Endothelial cell of umbilical vein (primary cell): ENCODE measurements around the gene KCNAB2. TPM values are rescaled to one million over a fixed set of nuclear protein-coding genes. Genes with fewer than 3 reads are reported as not detected.

Source experiments
- BruUV-seq: library from RNA; stranded (reverse); fragments of 400-500 nt; replicated peaks from 2 replicates; lab custom pipeline; 2021; lab: Mats Ljungman, UMichigan
- CTCF ChIA-PET: fragments of 300-600, 350-600 bp; sonication (Branson Sonifier 250); formaldehyde crosslinking; loops from one replicate; lab custom pipeline; 2021; ENCODE audit warnings: antibody characterized with exemption, inconsistent platforms; lab: Charles Lee
- POLR2A ChIA-PET: fragments of 300-600, 350-600 bp; sonication (Branson Sonifier 250); formaldehyde crosslinking; loops from one replicate; lab custom pipeline; 2021; ENCODE audit warnings: antibody characterized with exemption, inconsistent platforms; lab: Charles Lee
- DNase-seq: peaks from one replicate; pipeline ENCODE4 v3.0.0-alpha.2; 2011; ENCODE audit warnings: low read depth, low spot score
- FAIRE-seq: peaks from 2 replicates; lab custom pipeline; 2011; peaks lifted over from hg19 to GRCh38; lab: Jason Lieb, UNC
- H2AFZ ChIP-seq: 2 replicates; pipeline ENCODE4 v1.6.0; 2012; ENCODE audit warnings: low read depth, low read length, control low read depth, inconsistent platforms
- H3K27ac ChIP-seq: 2 replicates; pipeline ENCODE4 v1.5.1; 2011; ENCODE audit warnings: low read depth, mild to moderate bottlenecking, control low read depth, low read length, moderate library complexity; ENCODE audit not compliant: insufficient read depth
- H3K27me3 ChIP-seq, 2 experiments: 2 replicates each; pipeline versions ENCODE4 v1.6.0 to v1.6.1; 2011; ENCODE audit warnings: low read length in 2 of 2, mixed read lengths in 1 of 2; ENCODE audit not compliant: control insufficient read depth in 2 of 2, insufficient read depth in 2 of 2
- H3K36me3 ChIP-seq, 2 experiments: 2 replicates in 1 of 2; 3 replicates in 1 of 2; pipeline ENCODE4 v1.5.1; 2011; ENCODE audit warnings: low read length in 2 of 2, mild to moderate bottlenecking in 1 of 2, moderate library complexity in 1 of 2; ENCODE audit not compliant: control insufficient read depth in 2 of 2, insufficient read depth in 2 of 2; ENCODE audit errors: extremely low read depth in 1 of 2
- H3K4me1 ChIP-seq: 3 replicates; pipeline ENCODE4 v1.5.1; 2011; ENCODE audit warnings: mild to moderate bottlenecking, low read length; ENCODE audit not compliant: control insufficient read depth, insufficient read depth; ENCODE audit errors: extremely low read depth
- H3K4me2 ChIP-seq: 2 replicates; pipeline ENCODE4 v1.6.1; 2011; ENCODE audit warnings: low read length, control low read depth, mixed read lengths; ENCODE audit not compliant: insufficient read depth
- H3K4me3 ChIP-seq, 3 experiments: fragments of 200-600 bp in 1 of 3; sonication (generic), shearing (Covaris generic) in 1 of 3; replicated peaks in 1 of 3; 2 replicates each; pipeline ENCODE4 v1.5.1; 2011 to 2016; ENCODE audit warnings: control low read depth in 3 of 3, low read length in 3 of 3, mild to moderate bottlenecking in 2 of 3, inconsistent platforms in 1 of 3, low read depth in 1 of 3, moderate library complexity in 1 of 3; ENCODE audit not compliant: insufficient read depth in 1 of 3
- H3K79me2 ChIP-seq: 2 replicates; pipeline ENCODE4 v1.6.0; 2012; ENCODE audit warnings: low read length, inconsistent platforms; ENCODE audit not compliant: control insufficient read depth, insufficient read depth
- H3K9ac ChIP-seq: replicated peaks from 2 replicates; pipeline ENCODE3; 2011; ENCODE audit warnings: low read length, control low read depth; ENCODE audit not compliant: insufficient read depth; ENCODE audit errors: extremely low read depth
- H3K9me1 ChIP-seq: replicated peaks from 3 replicates; pipeline ENCODE4 v1.6.0; 2011; ENCODE audit warnings: mild to moderate bottlenecking, low read length; ENCODE audit not compliant: control insufficient read depth, insufficient read depth; ENCODE audit errors: extremely low read depth
- H3K9me3 ChIP-seq: replicated peaks from 2 replicates; pipeline ENCODE4 v1.5.1; 2012; ENCODE audit warnings: low read length, inconsistent platforms; ENCODE audit not compliant: control insufficient read depth, insufficient read depth
- H4K20me1 ChIP-seq: replicated peaks from 2 replicates; pipeline ENCODE3; 2011; ENCODE audit warnings: mild to moderate bottlenecking, low read length; ENCODE audit not compliant: control insufficient read depth, insufficient read depth; ENCODE audit errors: extremely low read depth
- EZH2 ChIP-seq: IDR thresholded peaks from 2 replicates; pipeline ENCODE4 v1.6.1; 2012; ENCODE audit warnings: borderline replicate concordance, low read depth, mild to moderate bottlenecking, moderate library complexity, low read length, inconsistent platforms; ENCODE audit not compliant: severe bottlenecking
- FOS ChIP-seq: IDR thresholded peaks from 2 replicates; pipeline ENCODE4 v1.6.1; 2011; ENCODE audit warnings: mild to moderate bottlenecking, low read length, moderate library complexity, borderline replicate concordance; ENCODE audit not compliant: insufficient read depth
- GATA2 ChIP-seq: IDR thresholded peaks from 2 replicates; pipeline ENCODE4 v1.7.0; 2011; ENCODE audit warnings: low read depth, mild to moderate bottlenecking, moderate library complexity, mixed read lengths, low read length; ENCODE audit not compliant: insufficient read length, insufficient read depth
- JUN ChIP-seq: IDR thresholded peaks from 2 replicates; pipeline ENCODE4 v1.6.1; 2011; ENCODE audit warnings: borderline replicate concordance, low read depth; ENCODE audit not compliant: insufficient read length, insufficient read depth
- MYC ChIP-seq: IDR thresholded peaks from one replicate; pipeline ENCODE4 v1.6.1; 2011; ENCODE audit warnings: mild to moderate bottlenecking, low read depth, low read length
- POLR2A ChIP-seq: IDR thresholded peaks from 2 replicates; pipeline ENCODE4 v1.6.1; 2012; ENCODE audit warnings: low read depth, mild to moderate bottlenecking, control low read depth, low read length
- POLR2AphosphoS5 ChIP-seq: IDR thresholded peaks from 2 replicates; pipeline ENCODE4 v1.6.1; 2012; ENCODE audit warnings: low read depth, mild to moderate bottlenecking, control low read depth, low read length, moderate library complexity; ENCODE audit not compliant: insufficient read depth
- dilution Hi-C: fragments of 300-500 bp; cut with MboI; formaldehyde crosslinking; loops from one replicate; pipeline ENCODE4 v1.15.0; 2019; ENCODE audit warnings: low sequenced_read_pairs; ENCODE audit not compliant: extremely low pct_ligation_motif_present
- intact Hi-C: fragments of 100-400 bp; cut with micrococcal nuclease; formaldehyde crosslinking; loops from one replicate; pipeline ENCODE4 v1.10.0; 2022
- polyA plus RNA-seq, 4 experiments: library from polyadenylated mRNA; depleted of rRNA in 3 of 4; stranded (reverse) in 3 of 4; unstranded in 1 of 4; fragments of >200 nt; gene quantifications; 2 replicates each; pipeline versions ENCODE4 v1.2.1 to v1.2.3, GENCODE V29; 2011 to 2012; ENCODE audit warnings: missing spikeins in 1 of 4
- total RNA-seq: library from RNA; stranded (reverse); gene quantifications from 2 replicates; pipeline ENCODE4 v1.2.3, GENCODE V29; 2021
- TF ChIP-seq, protein P1 (sequence below): IDR thresholded peaks from 2 replicates; pipeline ENCODE4 v1.6.1; 2011; ENCODE audit not compliant: insufficient read depth, insufficient read length
- TF ChIP-seq, protein P2 (sequence below), 2 donors: IDR thresholded peaks; 1 replicate in 1 of 2; 2 replicates in 1 of 2; pipeline ENCODE4 v1.5.1; 2011; ENCODE audit warnings: low read length in 2 of 2, mild to moderate bottlenecking in 2 of 2, moderate library complexity in 2 of 2, control low read depth in 1 of 2, inconsistent platforms in 1 of 2, low read depth in 1 of 2; ENCODE audit not compliant: insufficient read depth in 1 of 2; ENCODE audit errors: extremely low read depth in 1 of 2

Gene KCNAB2
- total and polyA plus RNA-seq, 2 donors (not counting 3 experiments of a cell fraction or from before 2014, with no cell fraction given), result 2.4 to 3.8 TPM

DNA sequence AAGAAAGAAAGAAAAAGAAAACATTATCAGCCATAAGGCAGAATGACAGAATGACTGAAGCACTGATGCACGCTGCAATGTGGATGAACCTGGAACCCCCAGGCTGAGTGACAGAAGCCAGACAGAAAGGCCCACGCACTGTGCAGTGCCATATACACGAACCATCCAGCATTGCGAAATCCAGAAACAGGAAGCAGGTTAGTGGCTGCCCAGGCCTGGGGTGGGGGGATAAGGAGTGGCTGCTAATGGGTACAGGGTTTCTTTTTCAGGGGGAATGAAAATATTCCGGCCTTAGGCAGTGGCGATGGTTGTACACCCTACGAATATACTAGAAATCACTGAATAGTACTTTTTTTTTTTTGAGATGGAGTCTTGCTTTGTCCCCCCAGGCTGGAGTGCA is 77.4 kb downstream of the KCNAB2 start:
- TF ChIP-seq FOS (no peak), MYC (no peak), EZH2 (no peak), JUN (no peak), POLR2A (no peak), POLR2AphosphoS5 (no peak), GATA2 (no peak)
- TF ChIP-seq, protein P1, sequence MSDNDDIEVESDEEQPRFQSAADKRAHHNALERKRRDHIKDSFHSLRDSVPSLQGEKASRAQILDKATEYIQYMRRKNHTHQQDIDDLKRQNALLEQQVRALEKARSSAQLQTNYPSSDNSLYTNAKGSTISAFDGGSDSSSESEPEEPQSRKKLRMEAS, result no peak
- TF ChIP-seq, protein P2, sequence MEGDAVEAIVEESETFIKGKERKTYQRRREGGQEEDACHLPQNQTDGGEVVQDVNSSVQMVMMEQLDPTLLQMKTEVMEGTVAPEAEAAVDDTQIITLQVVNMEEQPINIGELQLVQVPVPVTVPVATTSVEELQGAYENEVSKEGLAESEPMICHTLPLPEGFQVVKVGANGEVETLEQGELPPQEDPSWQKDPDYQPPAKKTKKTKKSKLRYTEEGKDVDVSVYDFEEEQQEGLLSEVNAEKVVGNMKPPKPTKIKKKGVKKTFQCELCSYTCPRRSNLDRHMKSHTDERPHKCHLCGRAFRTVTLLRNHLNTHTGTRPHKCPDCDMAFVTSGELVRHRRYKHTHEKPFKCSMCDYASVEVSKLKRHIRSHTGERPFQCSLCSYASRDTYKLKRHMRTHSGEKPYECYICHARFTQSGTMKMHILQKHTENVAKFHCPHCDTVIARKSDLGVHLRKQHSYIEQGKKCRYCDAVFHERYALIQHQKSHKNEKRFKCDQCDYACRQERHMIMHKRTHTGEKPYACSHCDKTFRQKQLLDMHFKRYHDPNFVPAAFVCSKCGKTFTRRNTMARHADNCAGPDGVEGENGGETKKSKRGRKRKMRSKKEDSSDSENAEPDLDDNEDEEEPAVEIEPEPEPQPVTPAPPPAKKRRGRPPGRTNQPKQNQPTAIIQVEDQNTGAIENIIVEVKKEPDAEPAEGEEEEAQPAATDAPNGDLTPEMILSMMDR (IDR thresholded peaks at IDR 0.05; ENCODE audit: extremely low read depth in 1 of 2, insufficient read depth in 1 of 2, low read depth in 1 of 2, low read length in 2 of 2), result no peak
- BruUV-seq, result no TSS peak
- Histone ChIP-seq H3K79me2 (no peaks in the 10 kb centered on the region), H3K27me3 (no peaks in the 10 kb centered on the region), H2AFZ (no peak overlapping the region), H3K4me3 (no peak overlapping the region), H3K4me2 (no peak overlapping the region), H3K9ac (no peak overlapping the region), H3K36me3 (no peaks in the 10 kb centered on the region), H3K9me1 (no peaks in the 10 kb centered on the region), H3K4me1 (no peaks in the 10 kb centered on the region), H3K9me3 (no peaks in the 10 kb centered on the region), H4K20me1 (no peaks in the 10 kb centered on the region), H3K27ac (no peak overlapping the region)
- ChIA-PET CTCF (no interaction called here), POLR2A (no interaction called here)
- DNase-seq (no peak), FAIRE-seq (no peak)
- dilution Hi-C loops (no loop called here), intact Hi-C loops (no loop called here)
